Gastroesophageal sphincter (tissue), 4 donors: ENCODE data around the gene TMCC1. TPM values are rescaled to one million over a fixed set of nuclear protein-coding genes. Genes with fewer than 3 reads are reported as not detected.
A peak's percentile ranks its signal among the peaks of the same experiment; 100 is the strongest.

Source experiments
- ATAC-seq: fragments of 150-250 bp; one replicate; pipeline ENCODE4 v1.9.1; 2016; ENCODE audit warnings: mild to moderate bottlenecking, moderate library complexity
- H3K27ac ChIP-seq, 4 donors: fragments of 200-600 bp; sonication (generic) in 3 of 4; 1 replicate in 3 of 4; 2 replicates in 1 of 4; pipeline ENCODE4 v1.5.1; 2016 to 2019
- H3K27me3 ChIP-seq: fragments of 200-600 bp; sonication (generic); one replicate; pipeline ENCODE4 v1.5.1; 2019
- H3K36me3 ChIP-seq, 2 donors: fragments of 200-600 bp; sonication (generic); one replicate each; pipeline ENCODE4 v1.5.1; 2019; ENCODE audit warnings: control low read depth in 1 of 2
- H3K4me1 ChIP-seq, 3 donors: fragments of 200-600 bp; sonication (generic); 1 replicate in 2 of 3; 2 replicates in 1 of 3; pipeline ENCODE4 v1.5.1; 2016 to 2019; ENCODE audit warnings: control low read depth in 2 of 3
- H3K4me3 ChIP-seq, 2 donors: fragments of 200-600 bp; sonication (generic); one replicate each; pipeline ENCODE4 v1.5.1; 2019; ENCODE audit warnings: mild to moderate bottlenecking in 1 of 2, moderate library complexity in 1 of 2
- H3K9me3 ChIP-seq, 3 donors: fragments of 200-600 bp; sonication (generic); one replicate each; pipeline ENCODE4 v1.5.1; 2017 to 2019; ENCODE audit warnings: control low read depth in 2 of 3
- CTCF ChIP-seq, 4 experiments: fragments of 200-600 bp in 2 of 4; fragments of 450-650 bp in 2 of 4; sonication (generic) in 1 of 4; IDR thresholded peaks; one replicate each; pipeline ENCODE4 v1.5.1; 2017 to 2019; ENCODE audit warnings: antibody characterized with exemption in 4 of 4, mild to moderate bottlenecking in 2 of 4, moderate library complexity in 2 of 4
- EP300 ChIP-seq: sonication (generic); formaldehyde crosslinking; IDR thresholded peaks from one replicate; pipeline ENCODE4 v1.6.1; 2017; ENCODE audit warnings: antibody characterized with exemption, mild to moderate bottlenecking
- POLR2A ChIP-seq, 2 donors: fragments of 450-650 bp; IDR thresholded peaks; one replicate each; pipeline ENCODE4 v1.6.1; 2017; ENCODE audit warnings: antibody characterized with exemption in 2 of 2, mild to moderate bottlenecking in 2 of 2, moderate library complexity in 1 of 2
- POLR2AphosphoS5 ChIP-seq: sonication (generic); formaldehyde crosslinking; IDR thresholded peaks from one replicate; pipeline ENCODE4 v1.6.1; 2017; ENCODE audit warnings: antibody characterized with exemption
- WGBS, 2 donors: methylation state at CpG; one replicate each; pipeline ENCODE4 v1.1.5; 2018; ENCODE audit warnings: low coverage in 1 of 2; 5-methylcytosine and 5-hydroxymethylcytosine counted together
- total RNA-seq, 4 donors: library from RNA; depleted of rRNA; stranded (reverse); fragments of >200 nt; gene quantifications; one replicate each; pipeline ENCODE4 v1.1.0, GENCODE V29; 2016

The TMCC1 gene
- total RNA-seq, 4 donors from 2014 or later = 20.3 to 32.7 (median 28.1) TPM

GRCh38 chr3:129608936-129609590, 284.4 kb downstream of the TMCC1 start:
- no peaks in the 10 kb centered on the region for H3K9me3 ChIP-seq
- 86 to 100% methylated on average over 1 of the region's 4 CpGs for WGBS, 2 donors
- H3K4me3 ChIP-seq = no peak overlapping the region
- H3K36me3 ChIP-seq = no peaks in the 10 kb centered on the region
- H3K27me3 ChIP-seq = peaks cover 23% of the 10 kb centered on the region
- peak overlapping the region in 3 of 4 donors; percentile 83 to 88 (median 85) for H3K27ac ChIP-seq
- peaks cover 0 to 82% (median 35%) of the 10 kb centered on the region in 3 donors for H3K4me1 ChIP-seq
- no peak for TF ChIP-seq POLR2A (IDR thresholded peaks at IDR 0.05)
- no peak for TF ChIP-seq CTCF (IDR thresholded peaks at IDR 0.05)
- TF ChIP-seq POLR2AphosphoS5 = no peak
- no peak for TF ChIP-seq EP300
- no peak for ATAC-seq

GRCh38 chr3:129608087-129608935, 285.2 kb downstream of the TMCC1 start:
- H3K27ac ChIP-seq = peak overlapping the region in 3 of 4 donors; percentile 83 to 88 (median 85)
- no peak for ATAC-seq
- no peaks in the 10 kb centered on the region for H3K9me3 ChIP-seq
- no peak for TF ChIP-seq POLR2AphosphoS5
- TF ChIP-seq POLR2A (IDR thresholded peaks at IDR 0.05) = no peak
- TF ChIP-seq EP300 = no peak
- TF ChIP-seq CTCF (IDR thresholded peaks at IDR 0.05) = no peak
- no peak overlapping the region for H3K4me3 ChIP-seq
- peaks cover 24% of the 10 kb centered on the region for H3K27me3 ChIP-seq
- 52 to 59% methylated on average over 9 to 11 of the region's 17 CpGs for WGBS, 2 donors
- H3K4me1 ChIP-seq = peaks cover 0 to 89% (median 35%) of the 10 kb centered on the region in 3 donors
- no peaks in the 10 kb centered on the region for H3K36me3 ChIP-seq

GRCh38 chr3:129607391-129608068, 286.0 kb downstream of the TMCC1 start:
- Histone ChIP-seq H3K4me1 (peaks cover 0 to 89% (median 34%) of the 10 kb centered on the region in 3 donors), H3K9me3 (no peaks in the 10 kb centered on the region), H3K4me3 (peak overlapping the region; percentile 37 to 71), H3K27ac (peak overlapping the region; percentile 64 to 88 (median 84)), H3K27me3 (peaks cover 24% of the 10 kb centered on the region), H3K36me3 (no peaks in the 10 kb centered on the region)
- 49% methylated on average over 2 of the region's 18 CpGs; no CpG with 5 or more reads in 1 of the 2 donors for WGBS, 2 donors
- TF ChIP-seq CTCF (IDR thresholded peaks at IDR 0.05) = no peak
- TF ChIP-seq EP300 = no peak
- no peak for TF ChIP-seq POLR2AphosphoS5
- no peak for TF ChIP-seq POLR2A (IDR thresholded peaks at IDR 0.05)
- no peak for ATAC-seq

GRCh38 chr3:129606636-129607390, 286.7 kb downstream of the TMCC1 start, which contains the start of gene PLXND1:
Gene PLXND1 (minus strand): TSS chr3:129606676. CDS start chr3:129606639, 37 bp downstream.
- H3K27me3 ChIP-seq = peaks cover 24% of the 10 kb centered on the region
- WGBS, 2 donors = 0 to 1% methylated on average over 1 to 34 of the region's 96 CpGs
- H3K4me1 ChIP-seq = peaks cover 0 to 89% (median 33%) of the 10 kb centered on the region in 3 donors
- H3K36me3 ChIP-seq = no peaks in the 10 kb centered on the region
- peak within 1 kb of the TSS; percentile 64 to 88 (median 84) for H3K27ac ChIP-seq
- H3K9me3 ChIP-seq = no peaks in the 10 kb centered on the region
- ATAC-seq = peak; percentile 76
- TF ChIP-seq POLR2A (IDR thresholded peaks at IDR 0.05) (peak in 1 of 2 donors; percentile 58), EP300 (no peak), POLR2AphosphoS5 (peak; percentile 31)
- H3K4me3 ChIP-seq = peak within 1 kb of the TSS; percentile 37 to 71
